Measurements from ENCODE around the gene ZNF23.
A peak's percentile ranks its signal among the peaks of the same experiment; 100 is the strongest.

ZNF23 gene

GRCh38 chr16:71426069-71426879 lies 35.8 kb downstream of the ZNF23 start:
- Histone ChIP-seq H3K4ac (ENCODE audit: low read depth, low read length) (no peak overlapping the region), H3K36me3 (ENCODE audit: control insufficient read depth, insufficient read depth, low read length) (no peaks in the 10 kb centered on the region), H2BK120ac (ENCODE audit: low read depth, low read length) (no peak overlapping the region), H3K79me1 (ENCODE audit: low read length) (no peaks in the 10 kb centered on the region), H3K79me2 (ENCODE audit: control insufficient read depth, insufficient read depth, low read length) (no peaks in the 10 kb centered on the region), H4K8ac (ENCODE audit: low read depth, low read length) (no peak overlapping the region), H3K27ac (ENCODE audit: low read depth, low read length) (no peak overlapping the region), H3K27me3 (ENCODE audit: insufficient read depth, low read length, poor library complexity) (no peaks in the 10 kb centered on the region), H2BK5ac (ENCODE audit: low read length) (no peak overlapping the region), H4K5ac (ENCODE audit: low read length) (no peak overlapping the region), H3K18ac (ENCODE audit: low read length) (no peak overlapping the region), H2AK5ac (ENCODE audit: low read length) (no peak overlapping the region), H3K56ac (ENCODE audit: low read length) (peak overlapping the region; percentile 78), H3K23ac (ENCODE audit: low read length) (no peak overlapping the region), H3K9ac (ENCODE audit: low read length) (peak overlapping the region; percentile 36), H2BK15ac (replicated peaks; ENCODE audit: low read depth) (no peak overlapping the region), H3K4me3 (ENCODE audit: low read length) (peak overlapping the region; percentile 48), H3K4me2 (ENCODE audit: low read length) (peak overlapping the region; percentile 46), H3K4me1 (ENCODE audit: control insufficient read depth, low read depth, low read length) (no peaks in the 10 kb centered on the region)
- DNase-seq, result peak; percentile 100
- no CpG with 5 or more reads among the region's 48 CpGs for WGBS (ENCODE audit: extremely low coverage, insufficient coverage, low lambda C conversion rate)

DNA sequence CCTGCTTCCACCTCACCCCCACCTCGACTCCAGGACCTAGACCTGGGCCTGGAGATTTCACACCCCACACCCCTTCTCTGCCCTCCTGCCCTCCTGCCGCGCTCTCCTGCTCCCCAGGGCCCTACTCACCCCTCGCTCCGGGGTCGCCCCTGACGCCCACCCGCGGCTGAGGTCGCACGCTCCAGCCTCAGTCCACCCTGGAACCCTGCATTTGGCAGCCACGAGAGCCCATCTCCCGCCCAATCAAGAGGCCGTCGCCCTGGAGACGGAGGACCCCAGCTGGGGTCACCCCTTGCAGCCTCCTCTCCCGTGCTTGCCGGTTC lies 36.3 kb downstream of the ZNF23 start:
- H3K4me2 ChIP-seq (ENCODE audit: low read length), result peak overlapping the region; percentile 46
- H2BK15ac ChIP-seq (replicated peaks; ENCODE audit: low read depth), result no peak overlapping the region
- no peaks in the 10 kb centered on the region for H3K4me1 ChIP-seq (ENCODE audit: control insufficient read depth, low read depth, low read length)
- no peak overlapping the region for H3K4ac ChIP-seq (ENCODE audit: low read depth, low read length)
- H2BK120ac ChIP-seq (ENCODE audit: low read depth, low read length), result no peak overlapping the region
- H3K4me3 ChIP-seq (ENCODE audit: low read length), result peak overlapping the region; percentile 48
- H3K18ac ChIP-seq (ENCODE audit: low read length), result no peak overlapping the region
- H2BK5ac ChIP-seq (ENCODE audit: low read length), result no peak overlapping the region
- no peak overlapping the region for H3K23ac ChIP-seq (ENCODE audit: low read length)
- H3K79me1 ChIP-seq (ENCODE audit: low read length), result no peaks in the 10 kb centered on the region
- DNase-seq, result no peak
- H3K9ac ChIP-seq (ENCODE audit: low read length), result peak overlapping the region; percentile 36
- H3K27me3 ChIP-seq (ENCODE audit: insufficient read depth, low read length, poor library complexity), result no peaks in the 10 kb centered on the region
- no CpG with 5 or more reads among the region's 18 CpGs for whole genome bisulfite sequencing (ENCODE audit: extremely low coverage, insufficient coverage, low lambda C conversion rate)
- H3K36me3 ChIP-seq (ENCODE audit: control insufficient read depth, insufficient read depth, low read length), result no peaks in the 10 kb centered on the region
- no peak overlapping the region for H4K5ac ChIP-seq (ENCODE audit: low read length)
- no peak overlapping the region for H3K27ac ChIP-seq (ENCODE audit: low read depth, low read length)
- H4K8ac ChIP-seq (ENCODE audit: low read depth, low read length), result no peak overlapping the region
- no peaks in the 10 kb centered on the region for H3K79me2 ChIP-seq (ENCODE audit: control insufficient read depth, insufficient read depth, low read length)
- peak overlapping the region; percentile 78 for H3K56ac ChIP-seq (ENCODE audit: low read length)
- no peak overlapping the region for H2AK5ac ChIP-seq (ENCODE audit: low read length)

GRCh38 chr16:71424626-71425025 lies 37.4 kb downstream of the ZNF23 start:
- Histone ChIP-seq H4K5ac (ENCODE audit: low read length) (no peak overlapping the region), H2AK5ac (ENCODE audit: low read length) (no peak overlapping the region), H2BK120ac (ENCODE audit: low read depth, low read length) (no peak overlapping the region), H3K9ac (ENCODE audit: low read length) (no peak overlapping the region), H3K18ac (ENCODE audit: low read length) (no peak overlapping the region), H2BK5ac (ENCODE audit: low read length) (no peak overlapping the region), H3K4ac (ENCODE audit: low read depth, low read length) (no peak overlapping the region), H3K4me1 (ENCODE audit: control insufficient read depth, low read depth, low read length) (no peaks in the 10 kb centered on the region), H3K4me2 (ENCODE audit: low read length) (no peak overlapping the region), H3K56ac (ENCODE audit: low read length) (no peak overlapping the region), H3K36me3 (ENCODE audit: control insufficient read depth, insufficient read depth, low read length) (no peaks in the 10 kb centered on the region), H3K79me1 (ENCODE audit: low read length) (no peaks in the 10 kb centered on the region), H4K8ac (ENCODE audit: low read depth, low read length) (no peak overlapping the region), H3K27me3 (ENCODE audit: insufficient read depth, low read length, poor library complexity) (no peaks in the 10 kb centered on the region), H3K4me3 (ENCODE audit: low read length) (no peak overlapping the region), H3K23ac (ENCODE audit: low read length) (no peak overlapping the region), H2BK15ac (replicated peaks; ENCODE audit: low read depth) (no peak overlapping the region), H3K27ac (ENCODE audit: low read depth, low read length) (no peak overlapping the region), H3K79me2 (ENCODE audit: control insufficient read depth, insufficient read depth, low read length) (no peaks in the 10 kb centered on the region)
- no peak for DNase-seq
- no CpG with 5 or more reads among the region's 6 CpGs for WGBS (ENCODE audit: extremely low coverage, insufficient coverage, low lambda C conversion rate)

DNA sequence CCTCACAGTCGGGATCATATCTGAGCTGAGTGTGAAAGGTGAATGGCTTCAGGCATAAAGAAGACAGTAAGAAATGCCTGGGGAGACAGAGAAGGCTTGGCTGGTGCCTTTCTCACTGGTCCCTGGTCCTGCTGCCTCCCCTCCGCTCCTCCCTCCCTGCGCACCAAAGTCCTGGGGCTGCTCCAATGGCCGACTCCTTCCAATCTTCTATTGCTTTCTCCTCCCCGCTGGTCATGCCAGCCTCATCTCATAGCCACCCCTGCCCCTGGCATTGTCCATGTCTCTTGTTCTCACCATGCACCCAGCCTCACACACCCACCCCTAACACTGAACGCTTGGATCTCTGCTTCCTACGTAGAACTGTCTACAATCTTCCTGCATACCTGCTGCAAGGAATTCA lies 38.2 kb downstream of the ZNF23 start:
- Histone ChIP-seq H3K4me3 (ENCODE audit: low read length) (no peak overlapping the region), H3K79me1 (ENCODE audit: low read length) (no peaks in the 10 kb centered on the region), H3K18ac (ENCODE audit: low read length) (no peak overlapping the region), H3K79me2 (ENCODE audit: control insufficient read depth, insufficient read depth, low read length) (no peaks in the 10 kb centered on the region), H2AK5ac (ENCODE audit: low read length) (no peak overlapping the region), H3K4ac (ENCODE audit: low read depth, low read length) (no peak overlapping the region), H2BK15ac (replicated peaks; ENCODE audit: low read depth) (no peak overlapping the region), H3K56ac (ENCODE audit: low read length) (no peak overlapping the region), H4K5ac (ENCODE audit: low read length) (no peak overlapping the region), H3K4me1 (ENCODE audit: control insufficient read depth, low read depth, low read length) (no peaks in the 10 kb centered on the region), H3K4me2 (ENCODE audit: low read length) (no peak overlapping the region), H3K23ac (ENCODE audit: low read length) (no peak overlapping the region), H3K27me3 (ENCODE audit: insufficient read depth, low read length, poor library complexity) (no peaks in the 10 kb centered on the region), H3K27ac (ENCODE audit: low read depth, low read length) (no peak overlapping the region), H3K9ac (ENCODE audit: low read length) (no peak overlapping the region), H4K8ac (ENCODE audit: low read depth, low read length) (no peak overlapping the region), H2BK5ac (ENCODE audit: low read length) (no peak overlapping the region), H2BK120ac (ENCODE audit: low read depth, low read length) (no peak overlapping the region), H3K36me3 (ENCODE audit: control insufficient read depth, insufficient read depth, low read length) (no peaks in the 10 kb centered on the region)
- DNase-seq, result no peak
- no CpG with 5 or more reads among the region's 7 CpGs for WGBS (ENCODE audit: extremely low coverage, insufficient coverage, low lambda C conversion rate)

GRCh38 chr16:71423016-71423415 lies 39.0 kb downstream of the ZNF23 start:
- Histone ChIP-seq H3K23ac (ENCODE audit: low read length) (no peak overlapping the region), H3K79me2 (ENCODE audit: control insufficient read depth, insufficient read depth, low read length) (no peaks in the 10 kb centered on the region), H3K27ac (ENCODE audit: low read depth, low read length) (no peak overlapping the region), H4K8ac (ENCODE audit: low read depth, low read length) (no peak overlapping the region), H2AK5ac (ENCODE audit: low read length) (no peak overlapping the region), H3K79me1 (ENCODE audit: low read length) (no peaks in the 10 kb centered on the region), H3K4me1 (ENCODE audit: control insufficient read depth, low read depth, low read length) (no peaks in the 10 kb centered on the region), H3K56ac (ENCODE audit: low read length) (no peak overlapping the region), H3K4ac (ENCODE audit: low read depth, low read length) (no peak overlapping the region), H2BK5ac (ENCODE audit: low read length) (no peak overlapping the region), H3K4me3 (ENCODE audit: low read length) (no peak overlapping the region), H2BK120ac (ENCODE audit: low read depth, low read length) (no peak overlapping the region), H3K36me3 (ENCODE audit: control insufficient read depth, insufficient read depth, low read length) (no peaks in the 10 kb centered on the region), H3K18ac (ENCODE audit: low read length) (no peak overlapping the region), H3K27me3 (ENCODE audit: insufficient read depth, low read length, poor library complexity) (no peaks in the 10 kb centered on the region), H4K5ac (ENCODE audit: low read length) (no peak overlapping the region), H3K4me2 (ENCODE audit: low read length) (no peak overlapping the region), H2BK15ac (replicated peaks; ENCODE audit: low read depth) (no peak overlapping the region), H3K9ac (ENCODE audit: low read length) (no peak overlapping the region)
- WGBS (ENCODE audit: extremely low coverage, insufficient coverage, low lambda C conversion rate), result no CpG with 5 or more reads among the region's 2 CpGs
- DNase-seq, result no peak

DNA sequence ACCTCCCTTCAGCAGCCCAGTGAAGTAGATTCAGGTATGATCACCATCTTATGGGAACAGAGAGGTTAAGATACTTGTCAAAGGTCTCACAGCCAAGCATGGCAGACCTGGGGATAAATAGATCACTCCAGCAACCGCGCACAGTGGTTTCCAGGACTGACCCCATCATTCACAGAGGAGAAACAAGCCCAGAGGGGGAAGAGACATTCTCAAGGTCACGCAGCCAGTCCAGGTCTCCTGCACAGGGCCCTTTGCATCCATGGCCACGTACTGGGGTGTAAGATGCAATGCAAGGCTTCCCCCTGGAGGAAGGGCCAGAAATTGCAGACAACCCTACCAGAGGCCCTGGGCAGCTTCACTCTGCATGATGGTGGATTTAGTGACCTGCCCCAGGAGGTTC lies 40.1 kb downstream of the ZNF23 start:
- Histone ChIP-seq H2BK120ac (ENCODE audit: low read depth, low read length) (no peak overlapping the region), H4K5ac (ENCODE audit: low read length) (no peak overlapping the region), H3K79me1 (ENCODE audit: low read length) (no peaks in the 10 kb centered on the region), H2BK5ac (ENCODE audit: low read length) (no peak overlapping the region), H3K9ac (ENCODE audit: low read length) (no peak overlapping the region), H3K36me3 (ENCODE audit: control insufficient read depth, insufficient read depth, low read length) (no peaks in the 10 kb centered on the region), H2AK5ac (ENCODE audit: low read length) (no peak overlapping the region), H3K4me1 (ENCODE audit: control insufficient read depth, low read depth, low read length) (no peaks in the 10 kb centered on the region), H3K4me2 (ENCODE audit: low read length) (no peak overlapping the region), H3K4ac (ENCODE audit: low read depth, low read length) (no peak overlapping the region), H3K4me3 (ENCODE audit: low read length) (no peak overlapping the region), H2BK15ac (replicated peaks; ENCODE audit: low read depth) (no peak overlapping the region), H3K27me3 (ENCODE audit: insufficient read depth, low read length, poor library complexity) (no peaks in the 10 kb centered on the region), H3K56ac (ENCODE audit: low read length) (no peak overlapping the region), H3K27ac (ENCODE audit: low read depth, low read length) (no peak overlapping the region), H4K8ac (ENCODE audit: low read depth, low read length) (no peak overlapping the region), H3K18ac (ENCODE audit: low read length) (no peak overlapping the region), H3K23ac (ENCODE audit: low read length) (no peak overlapping the region), H3K79me2 (ENCODE audit: control insufficient read depth, insufficient read depth, low read length) (no peaks in the 10 kb centered on the region)
- peak; percentile 75 for DNase-seq
- no CpG with 5 or more reads among the region's 4 CpGs for WGBS (ENCODE audit: extremely low coverage, insufficient coverage, low lambda C conversion rate)
